Neural crest cell (in vitro differentiated cells): ENCODE measurements around the gene RFTN1. TPM values are rescaled to one million over a fixed set of nuclear protein-coding genes. Genes with fewer than 3 reads are reported as not detected.

Experiments used
- DNase-seq: peaks from one replicate; pipeline ENCODE4 v3.0.0; 2021; ENCODE audit warnings: low read depth, mixed read lengths, low spot score
- H3K27ac Mint-ChIP-seq: one replicate; pipeline ENCODE4 v1.8.0; 2021; ENCODE audit warnings: mild to moderate bottlenecking, mixed read lengths; ENCODE audit not compliant: unreplicated experiment
- H3K27me3 Mint-ChIP-seq: 2 replicates; pipeline ENCODE4 v1.8.0; 2021; ENCODE audit warnings: low read depth, mild to moderate bottlenecking, mixed read lengths
- H3K36me3 Mint-ChIP-seq: 2 replicates; pipeline ENCODE4 v1.8.0; 2021; ENCODE audit warnings: low read depth, mild to moderate bottlenecking, mixed read lengths
- H3K4me1 Mint-ChIP-seq: 2 replicates; pipeline ENCODE4 v1.8.0; 2021; ENCODE audit warnings: mixed read lengths
- H3K4me3 Mint-ChIP-seq: one replicate; pipeline ENCODE4 v1.8.0; 2021; ENCODE audit warnings: mild to moderate bottlenecking, mixed read lengths
- H3K9me3 Mint-ChIP-seq: 2 replicates; pipeline ENCODE4 v1.8.0; 2021; ENCODE audit warnings: mixed read lengths
- CTCF ChIP-seq: fragments of 200-600 bp; sonication (generic); conservative IDR thresholded peaks from 2 replicates; pipeline ENCODE4 v1.5.0; 2021; ENCODE audit warnings: antibody characterized with exemption, mild to moderate bottlenecking
- total RNA-seq: library from RNA; stranded (reverse); gene quantifications from 2 replicates; pipeline ENCODE4 v1.2.1, GENCODE V29; 2021

The RFTN1 gene
- total RNA-seq, 1 donor from 2014 or later, result 2.0 TPM

GRCh38 chr3:16266714-16267113, 246.8 kb downstream of the RFTN1 start:
- H3K9me3 Mint-ChIP-seq, result no peaks in the 10 kb centered on the region
- H3K4me3 Mint-ChIP-seq, result peak overlapping the region; percentile 80
- H3K27ac Mint-ChIP-seq, result no peak overlapping the region
- no peaks in the 10 kb centered on the region for H3K36me3 Mint-ChIP-seq
- DNase-seq, result no peak
- no peaks in the 10 kb centered on the region for H3K27me3 Mint-ChIP-seq
- H3K4me1 Mint-ChIP-seq, result peaks cover 24% of the 10 kb centered on the region
- TF ChIP-seq CTCF, result no peak

Other genes with a start within 250 kb of the RFTN1 start
- 31.9 and 32.1 TPM in 2 replicates for gene DPH3, start 248.8 kb downstream of the RFTN1 start, total RNA-seq
- 17.0 and 17.4 TPM in 2 replicates for gene OXNAD1, start 248.5 kb downstream of the RFTN1 start, total RNA-seq
- gene DAZL, start 91.7 kb upstream of the RFTN1 start, total RNA-seq, result not detected in 2 replicates